Activated CD4-positive, alpha-beta T cell treated with anti-CD3 and anti-CD28 coated beads, Interleukin-2, amount 50 U/mL, for 4 hours (primary cell): ENCODE data around the gene HMGXB3.
"Not testable (repeated sequence)": the region's sequence is repeated elsewhere in the genome, so short reads cannot be mapped to it uniquely, and the experiment has no call there.

Experiments used
- DNase-seq, 2 experiments: peaks; one replicate each; pipeline ENCODE4 v3.0.0-alpha.2; 2020

HMGXB3 gene

DNA sequence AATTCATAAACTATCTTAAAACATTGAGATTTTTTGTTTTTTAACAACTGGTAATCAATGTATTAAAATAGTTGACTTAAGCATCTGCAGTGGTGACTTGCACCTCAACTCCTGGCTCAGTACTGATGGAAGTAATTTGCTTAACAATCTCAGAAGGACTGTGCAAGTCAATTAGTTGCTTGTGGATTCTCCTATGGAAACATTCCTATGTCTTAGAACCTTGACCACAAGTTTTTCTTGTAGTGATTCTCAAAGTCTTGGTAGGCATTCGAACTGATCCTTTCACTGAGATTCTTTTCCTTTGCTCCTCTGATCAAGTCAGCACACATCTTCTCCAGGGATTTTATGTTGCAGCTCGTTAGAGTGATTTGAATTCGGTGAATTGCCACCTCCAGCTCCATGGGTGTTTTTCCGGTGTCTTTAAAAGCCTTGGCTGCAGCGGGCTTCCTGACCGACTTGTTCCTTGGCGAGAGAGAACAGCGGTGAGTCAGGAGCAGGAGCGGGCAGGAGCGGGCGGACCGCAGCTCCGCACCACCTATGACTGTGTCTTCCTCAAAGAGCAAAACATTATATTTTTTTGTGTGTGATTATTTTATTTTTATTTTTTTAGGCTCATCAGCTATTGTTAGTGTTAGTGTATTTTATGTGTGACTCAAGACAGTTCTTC, 21.1 kb downstream of the HMGXB3 start:
- DNase-seq = no peak

- DNase-seq = no peak
Observed at GRCh38 chr5:150022158-150022531, 21.6 kb downstream of the HMGXB3 start.

GRCh38 chr5:150022681-150023080, 22.1 kb downstream of the HMGXB3 start:
- no peak for DNase-seq

DNA sequence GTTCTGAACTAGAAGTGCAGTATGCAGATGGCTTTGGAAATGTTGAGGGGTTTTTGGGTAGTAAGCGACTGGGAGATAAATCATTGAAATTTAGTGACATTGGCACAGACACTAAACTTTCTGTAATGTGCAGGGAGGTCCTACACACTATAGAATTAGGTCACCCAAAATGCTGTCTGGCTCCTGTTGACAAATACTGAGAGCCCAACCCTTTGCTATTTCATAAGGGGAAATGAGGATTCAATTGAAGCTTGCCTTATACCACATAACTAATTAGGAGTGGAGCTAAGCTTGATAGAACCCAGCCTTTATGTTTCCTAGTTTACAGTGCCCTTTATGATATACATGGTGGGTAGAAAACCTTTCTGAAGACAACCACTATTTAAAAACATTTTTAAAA, 22.6 kb downstream of the HMGXB3 start:
- DNase-seq = no peak

- no peak for DNase-seq
Observed at GRCh38 chr5:150024346-150024984, 23.9 kb downstream of the HMGXB3 start.

DNA sequence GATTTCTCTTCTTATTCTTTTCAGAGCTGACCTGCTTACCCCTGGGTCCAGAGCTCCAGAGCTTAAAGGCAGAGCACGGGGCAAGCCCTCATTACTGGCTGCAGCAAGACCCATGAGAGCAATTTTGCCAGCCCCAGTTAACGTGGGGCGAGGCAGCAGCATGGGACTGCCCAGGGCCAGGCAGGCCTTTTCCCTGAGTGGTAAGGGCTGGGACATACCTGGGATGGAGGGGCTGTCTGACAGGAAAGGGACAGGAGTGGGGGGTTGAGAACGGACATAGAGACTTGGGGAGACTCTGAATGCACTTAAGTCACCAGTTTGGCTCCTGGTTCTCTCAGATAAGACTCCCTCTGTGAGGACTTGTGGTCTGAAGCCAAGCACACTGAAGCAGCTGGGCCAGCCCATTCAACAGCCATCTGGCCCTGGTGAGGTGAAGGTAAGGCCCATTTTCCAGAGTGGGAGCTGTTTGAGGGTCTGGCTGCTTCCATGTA, 26.2 kb downstream of the HMGXB3 start:
- no peak for DNase-seq

GRCh38 chr5:150028047-150028446, 27.5 kb downstream of the HMGXB3 start:
- not testable (repeated sequence) for DNase-seq

GRCh38 chr5:150033334-150033733, 32.8 kb downstream of the HMGXB3 start:
- DNase-seq = no peak

- no peak for DNase-seq
Observed at GRCh38 chr5:150034662-150035061, 34.1 kb downstream of the HMGXB3 start.

- no peak for DNase-seq
Observed at GRCh38 chr5:150035139-150035895, 34.8 kb downstream of the HMGXB3 start.

- DNase-seq = no peak
Observed at GRCh38 chr5:150036513-150036912, 36.0 kb downstream of the HMGXB3 start.

- no peak for DNase-seq
Observed at GRCh38 chr5:150038547-150038946, 38.0 kb downstream of the HMGXB3 start.

GRCh38 chr5:150042459-150042858, 41.9 kb downstream of the HMGXB3 start:
- no peak for DNase-seq

DNA sequence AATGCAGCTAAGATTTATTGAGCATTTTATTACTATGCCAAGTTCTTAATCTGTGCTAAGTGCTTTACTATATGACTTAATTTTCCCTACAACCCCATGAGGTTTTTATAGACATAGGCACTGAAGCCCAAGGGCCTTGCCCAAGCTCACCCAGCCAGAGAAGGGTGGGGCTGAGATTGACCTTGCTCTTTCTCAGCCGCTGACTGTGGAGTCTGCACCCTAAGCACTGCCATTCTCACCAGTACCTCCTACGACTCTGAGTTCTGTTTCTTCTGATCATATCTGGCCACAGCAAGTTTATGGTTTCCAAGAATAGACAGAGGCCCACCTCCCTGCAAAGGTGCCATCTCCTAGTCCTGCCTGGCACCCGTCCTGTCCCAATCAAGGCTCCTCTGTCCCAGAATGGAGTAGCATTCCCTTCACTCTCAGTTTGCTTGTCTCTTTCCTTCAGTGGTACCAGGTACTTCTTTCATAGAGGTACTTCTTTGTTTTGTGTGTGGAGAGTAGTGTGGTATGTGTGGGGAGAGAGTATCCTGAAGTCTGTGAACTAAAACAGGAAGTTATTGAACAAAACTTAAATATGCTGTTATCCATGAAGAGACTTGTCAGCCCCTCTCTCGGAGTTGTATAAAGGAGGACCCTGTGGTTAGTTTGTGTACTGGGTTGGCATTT, 43.3 kb downstream of the HMGXB3 start:
- no peak for DNase-seq

DNA sequence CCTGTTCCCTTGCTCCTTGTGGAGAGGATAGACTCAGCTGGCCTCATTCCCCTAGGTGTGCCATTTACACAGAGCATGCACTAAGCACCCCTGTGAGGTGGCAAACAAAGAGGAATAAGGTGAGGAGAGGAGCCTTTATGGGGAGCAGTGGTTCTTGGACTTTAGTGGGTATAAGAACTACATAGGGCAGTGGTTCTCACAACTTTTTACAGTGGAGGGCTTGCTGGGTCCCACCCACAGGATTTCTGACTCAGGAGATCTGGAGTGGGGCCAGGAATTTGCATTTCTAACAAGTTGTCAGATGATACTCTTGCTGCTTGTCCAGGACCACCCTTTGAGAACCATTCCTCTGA, 43.8 kb downstream of the HMGXB3 start:
- DNase-seq = no peak

GRCh38 chr5:150044712-150045111, 44.2 kb downstream of the HMGXB3 start:
- no peak for DNase-seq

- DNase-seq = no peak
Observed at GRCh38 chr5:150045549-150045948, 45.0 kb downstream of the HMGXB3 start.

DNA sequence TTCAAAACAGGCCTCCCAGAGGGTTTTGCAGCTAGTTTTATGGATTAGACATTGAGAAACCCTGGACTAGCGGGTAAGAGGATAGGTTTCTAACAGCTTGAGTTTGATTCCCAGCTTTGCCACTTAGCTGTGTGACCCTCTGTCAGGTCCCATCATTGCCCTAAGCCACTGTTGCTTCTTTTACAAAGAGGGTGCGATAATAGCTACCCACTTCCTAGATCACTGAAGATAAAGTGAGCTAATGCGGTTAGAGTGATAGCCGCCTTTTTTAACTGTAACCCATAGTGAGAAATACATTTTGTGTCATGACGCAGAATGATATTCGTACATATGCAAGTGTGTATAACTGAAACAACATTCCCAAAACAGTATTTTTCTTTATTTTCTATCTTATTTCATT, 45.5 kb downstream of the HMGXB3 start:
- no peak for DNase-seq

DNA sequence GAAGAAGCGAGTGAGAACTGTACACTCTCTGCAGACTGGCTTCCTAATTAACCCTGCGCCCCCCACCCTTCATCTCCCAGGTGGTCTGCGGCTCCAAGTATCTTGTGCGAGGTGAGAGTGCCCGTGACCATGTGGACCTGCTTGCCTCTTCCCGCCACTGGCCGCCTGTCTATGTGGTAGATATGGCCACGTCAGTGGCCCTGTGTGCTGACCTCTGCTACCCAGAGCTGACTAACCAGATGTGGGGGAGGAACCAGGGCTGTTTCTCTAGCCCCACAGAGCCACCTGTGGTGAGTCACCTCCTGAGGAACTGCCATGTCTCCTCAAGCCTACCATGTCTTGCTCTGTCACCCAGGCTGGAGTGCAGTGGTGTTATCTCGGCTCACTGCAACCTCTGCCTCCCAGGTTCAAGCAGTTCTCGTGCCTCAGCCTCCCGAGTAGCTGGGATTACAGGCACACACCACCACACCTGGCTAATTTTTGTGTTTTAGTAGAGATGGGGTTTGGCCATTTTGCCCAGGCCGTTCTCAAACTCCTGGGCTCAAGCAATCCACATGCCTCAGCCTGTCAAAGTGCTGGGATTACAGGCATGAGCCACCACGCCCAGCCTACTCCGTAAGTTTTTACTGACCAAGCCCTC, 49.8 kb downstream of the HMGXB3 start:
- DNase-seq = not testable (repeated sequence)

GRCh38 chr5:150051657-150052195, 51.2 kb downstream of the HMGXB3 start:
- DNase-seq = no peak

- no peak for DNase-seq
Observed at GRCh38 chr5:150052226-150052955, 51.9 kb downstream of the HMGXB3 start.
